H9 (cell line): ENCODE data around the gene IL1RAPL1. TPM values are rescaled to one million over a fixed set of nuclear protein-coding genes. Genes with fewer than 3 reads are reported as not detected.

Experiments used
- DNase-seq: peaks from one replicate; pipeline ENCODE4 v3.0.0-alpha.2; 2017
- H2AFZ ChIP-seq: one replicate; pipeline ENCODE4 v1.6.1; 2013; ENCODE audit warnings: mild to moderate bottlenecking, low read length, control low read depth, moderate library complexity
- H2AK5ac ChIP-seq: 2 replicates; pipeline ENCODE4 v1.6.1; 2013; ENCODE audit warnings: low read length, control low read depth, mixed read lengths; ENCODE audit not compliant: insufficient read length
- H2BK120ac ChIP-seq: one replicate; pipeline ENCODE4 v1.6.1; 2013; ENCODE audit warnings: low read depth, mild to moderate bottlenecking, low read length, control low read depth, inconsistent platforms; ENCODE audit not compliant: poor library complexity, severe bottlenecking
- H2BK12ac ChIP-seq: 2 replicates; pipeline ENCODE4 v1.6.1; 2013; ENCODE audit warnings: low read length, control low read depth, mixed read lengths, low read depth; ENCODE audit not compliant: insufficient read length
- H2BK15ac ChIP-seq: 2 replicates; pipeline ENCODE4 v1.6.1; 2013; ENCODE audit warnings: low read depth, low read length, control low read depth
- H2BK20ac ChIP-seq: one replicate; pipeline ENCODE4 v1.6.1; 2013; ENCODE audit warnings: low read depth, mild to moderate bottlenecking, low read length, control low read depth, inconsistent platforms; ENCODE audit not compliant: poor library complexity, severe bottlenecking
- H2BK5ac ChIP-seq: 2 replicates; pipeline ENCODE4 v1.6.1; 2013; ENCODE audit warnings: low read length, control low read depth, mixed read lengths; ENCODE audit not compliant: insufficient read length
- H3K14ac ChIP-seq: 2 replicates; pipeline ENCODE4 v1.6.1; 2013; ENCODE audit warnings: low read length, control low read depth; ENCODE audit not compliant: insufficient read depth
- H3K18ac ChIP-seq: 2 replicates; pipeline ENCODE4 v1.6.1; 2013; ENCODE audit warnings: low read depth, mild to moderate bottlenecking, mixed read lengths, low read length, control low read depth; ENCODE audit not compliant: insufficient read length
- H3K23ac ChIP-seq: 2 replicates; pipeline ENCODE4 v1.6.1; 2013; ENCODE audit warnings: low read length, control low read depth, mixed read lengths, low read depth; ENCODE audit not compliant: insufficient read length
- H3K23me2 ChIP-seq: 2 replicates; pipeline ENCODE4 v1.6.1; 2013; ENCODE audit warnings: low read depth, mild to moderate bottlenecking, mixed read lengths, low read length, control low read depth; ENCODE audit not compliant: insufficient read length, poor library complexity, severe bottlenecking
- H3K27ac ChIP-seq: 2 replicates; pipeline ENCODE4 v1.5.1; 2013; ENCODE audit warnings: low read length, control low read depth, mixed read lengths, low read depth; ENCODE audit not compliant: insufficient read length
- H3K27me3 ChIP-seq: 2 replicates; pipeline ENCODE4 v1.6.1; 2013; ENCODE audit warnings: low read length, control low read depth, inconsistent platforms; ENCODE audit not compliant: insufficient read depth
- H3K4ac ChIP-seq: 2 replicates; pipeline ENCODE4 v1.6.1; 2013; ENCODE audit warnings: low read depth, mild to moderate bottlenecking, control low read depth, inconsistent platforms, low read length, moderate library complexity
- H3K4me1 ChIP-seq: 2 replicates; pipeline ENCODE4 v1.6.1; 2013; ENCODE audit warnings: low read length, control low read depth, inconsistent platforms; ENCODE audit not compliant: insufficient read depth
- H3K4me2 ChIP-seq: 2 replicates; pipeline ENCODE4 v1.6.1; 2013; ENCODE audit warnings: low read length, control low read depth, mixed read lengths; ENCODE audit not compliant: insufficient read length, insufficient read depth
- H3K56ac ChIP-seq: 2 replicates; pipeline ENCODE4 v1.6.1; 2013; ENCODE audit warnings: low read depth, mild to moderate bottlenecking, mixed read lengths, low read length, control low read depth; ENCODE audit not compliant: insufficient read length
- H3K79me1 ChIP-seq: 2 replicates; pipeline ENCODE4 v1.6.1; 2013; ENCODE audit warnings: low read depth, mild to moderate bottlenecking, moderate library complexity, low read length, control low read depth, inconsistent platforms; ENCODE audit not compliant: insufficient read depth, poor library complexity, severe bottlenecking
- H3K79me2 ChIP-seq: 2 replicates; pipeline ENCODE4 v1.6.1; 2013; ENCODE audit warnings: low read length, control low read depth, inconsistent platforms; ENCODE audit not compliant: insufficient read depth
- H3K9ac ChIP-seq: 2 replicates; pipeline ENCODE4 v1.6.1; 2013; ENCODE audit warnings: low read length, control low read depth, mixed read lengths; ENCODE audit not compliant: insufficient read length; ENCODE audit errors: extremely low read depth
- H3K9me3 ChIP-seq: one replicate; pipeline ENCODE4 v1.6.1; 2013; ENCODE audit warnings: low read depth, low read length, inconsistent platforms; ENCODE audit not compliant: control insufficient read depth
- H3T11ph ChIP-seq: one replicate; pipeline ENCODE4 v1.6.1; 2013; ENCODE audit warnings: mild to moderate bottlenecking, low read length, control low read depth, inconsistent platforms
- H4K20me1 ChIP-seq: one replicate; pipeline ENCODE4 v1.6.1; 2013; ENCODE audit not compliant: control insufficient read depth, insufficient read length, insufficient read depth
- H4K5ac ChIP-seq: 2 replicates; pipeline ENCODE4 v1.6.1; 2013; ENCODE audit warnings: low read depth, mild to moderate bottlenecking, mixed read lengths, low read length, control low read depth; ENCODE audit not compliant: insufficient read length
- H4K8ac ChIP-seq: replicated peaks from 2 replicates; pipeline ENCODE4 v1.6.1; 2013; ENCODE audit warnings: low read length, control low read depth, mixed read lengths, low read depth; ENCODE audit not compliant: insufficient read length
- H4K91ac ChIP-seq: 2 replicates; pipeline ENCODE4 v1.6.1; 2013; ENCODE audit warnings: low read depth, mild to moderate bottlenecking, moderate library complexity, mixed read lengths, low read length, control low read depth; ENCODE audit not compliant: insufficient read length
- H3K27ac Mint-ChIP-seq, 3 experiments: 2 replicates in 2 of 3; 3 replicates in 1 of 3; pipeline ENCODE4 v1.8.0; 2020 to 2021; ENCODE audit warnings: mixed read lengths in 3 of 3, mild to moderate bottlenecking in 1 of 3, moderate library complexity in 1 of 3
- H3K27me3 Mint-ChIP-seq: 2 replicates; pipeline ENCODE4 v1.8.0; 2021; ENCODE audit warnings: low read depth, mild to moderate bottlenecking, moderate library complexity, mixed read lengths
- H3K36me3 Mint-ChIP-seq, 3 experiments: 2 replicates in 2 of 3; 3 replicates in 1 of 3; pipeline ENCODE4 v1.8.0; 2020 to 2021; ENCODE audit warnings: low read depth in 3 of 3, mixed read lengths in 3 of 3; ENCODE audit not compliant: insufficient read depth in 1 of 3
- H3K4me1 Mint-ChIP-seq, 2 experiments: 2 replicates each; pipeline ENCODE4 v1.8.0; 2020; ENCODE audit warnings: mixed read lengths in 2 of 2
- H3K4me3 Mint-ChIP-seq, 2 experiments: 2 replicates in 1 of 2; 3 replicates in 1 of 2; pipeline ENCODE4 v1.8.0; 2020 to 2021; ENCODE audit warnings: mild to moderate bottlenecking in 2 of 2, mixed read lengths in 2 of 2, moderate library complexity in 1 of 2
- H3K9me3 Mint-ChIP-seq, 2 experiments: 2 replicates in 1 of 2; 3 replicates in 1 of 2; pipeline ENCODE4 v1.8.0; 2020; ENCODE audit warnings: mild to moderate bottlenecking in 2 of 2, mixed read lengths in 2 of 2, moderate library complexity in 1 of 2
- WGBS: extraction: QIAGEN DNeasy Blood & Tissue Kit; methylation state at CpG from one replicate; pipeline ENCODE4 v1.1.7; 2013; ENCODE audit warnings: missing lambda C conversion rate, low lambda C conversion rate, mixed read lengths; ENCODE audit not compliant: insufficient read length; ENCODE audit errors: extremely low coverage; 5-methylcytosine and 5-hydroxymethylcytosine counted together
- total RNA-seq: library from RNA; stranded (reverse); gene quantifications from 2 replicates; pipeline ENCODE4 v1.2.1, GENCODE V29; 2021
- TF ChIP-seq, protein P1 (sequence below): fragments of 200-600 bp; sonication (generic); conservative IDR thresholded peaks from 3 replicates; pipeline ENCODE4 v1.8.0; 2021; ENCODE audit warnings: antibody characterized with exemption, mild to moderate bottlenecking

Gene IL1RAPL1
- total RNA-seq, 1 experiment from 2014 or later = 0.31 TPM

DNA sequence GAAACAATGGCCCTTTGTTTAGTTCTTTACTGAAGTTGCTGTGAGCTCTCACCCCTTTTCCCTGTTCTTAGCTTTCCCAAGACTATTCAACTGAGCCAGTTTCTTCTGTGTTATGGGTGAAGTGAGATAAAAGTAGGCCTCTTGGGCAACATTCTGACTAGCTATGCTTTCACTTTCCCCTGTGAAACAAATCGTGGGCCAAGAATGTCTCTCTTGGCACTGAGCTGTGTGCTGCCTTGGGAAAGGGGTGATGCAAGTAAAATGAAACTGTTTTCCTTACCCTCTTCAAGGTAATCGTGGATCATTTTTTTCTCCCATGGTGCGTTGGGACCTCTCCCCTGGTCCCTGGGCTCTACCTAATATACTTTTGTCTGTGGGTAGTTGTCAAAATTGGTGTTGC, 974.2 kb downstream of the IL1RAPL1 start:
- no peak overlapping the region for H3K23ac ChIP-seq
- no peak overlapping the region for H3K9ac ChIP-seq
- no peak overlapping the region for H3K27ac Mint-ChIP-seq
- H3K36me3 Mint-ChIP-seq = peaks cover 8 to 17% (median 8%) of the 10 kb centered on the region in 3 experiments; a peak in 6 of 7 replicates
- no peak overlapping the region for H4K5ac ChIP-seq
- H3K79me2 ChIP-seq = no peaks in the 10 kb centered on the region
- TF ChIP-seq, protein P1, sequence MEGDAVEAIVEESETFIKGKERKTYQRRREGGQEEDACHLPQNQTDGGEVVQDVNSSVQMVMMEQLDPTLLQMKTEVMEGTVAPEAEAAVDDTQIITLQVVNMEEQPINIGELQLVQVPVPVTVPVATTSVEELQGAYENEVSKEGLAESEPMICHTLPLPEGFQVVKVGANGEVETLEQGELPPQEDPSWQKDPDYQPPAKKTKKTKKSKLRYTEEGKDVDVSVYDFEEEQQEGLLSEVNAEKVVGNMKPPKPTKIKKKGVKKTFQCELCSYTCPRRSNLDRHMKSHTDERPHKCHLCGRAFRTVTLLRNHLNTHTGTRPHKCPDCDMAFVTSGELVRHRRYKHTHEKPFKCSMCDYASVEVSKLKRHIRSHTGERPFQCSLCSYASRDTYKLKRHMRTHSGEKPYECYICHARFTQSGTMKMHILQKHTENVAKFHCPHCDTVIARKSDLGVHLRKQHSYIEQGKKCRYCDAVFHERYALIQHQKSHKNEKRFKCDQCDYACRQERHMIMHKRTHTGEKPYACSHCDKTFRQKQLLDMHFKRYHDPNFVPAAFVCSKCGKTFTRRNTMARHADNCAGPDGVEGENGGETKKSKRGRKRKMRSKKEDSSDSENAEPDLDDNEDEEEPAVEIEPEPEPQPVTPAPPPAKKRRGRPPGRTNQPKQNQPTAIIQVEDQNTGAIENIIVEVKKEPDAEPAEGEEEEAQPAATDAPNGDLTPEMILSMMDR = no peak
- no peaks in the 10 kb centered on the region for H3K4me1 ChIP-seq
- H4K91ac ChIP-seq = no peak overlapping the region
- H2AK5ac ChIP-seq = no peak overlapping the region
- peaks cover 7% of the 10 kb centered on the region for H3K9me3 ChIP-seq
- no peaks in the 10 kb centered on the region for H3K27me3 ChIP-seq
- H3K9me3 Mint-ChIP-seq = peaks cover 45 to 67% of the 10 kb centered on the region in 2 experiments
- no peak overlapping the region for H3K27ac ChIP-seq
- no CpG with 5 or more reads among the region's 3 CpGs for WGBS
- no peak overlapping the region for H4K8ac ChIP-seq
- H3K14ac ChIP-seq = no peak overlapping the region
- no peak overlapping the region for H3K4me2 ChIP-seq
- no peak overlapping the region for H2BK5ac ChIP-seq
- H2BK12ac ChIP-seq = no peak overlapping the region
- H3K56ac ChIP-seq = no peak overlapping the region
- H3K27me3 Mint-ChIP-seq = no peaks in the 10 kb centered on the region
- H3K4me3 Mint-ChIP-seq = no peak overlapping the region
- H3K18ac ChIP-seq = no peak overlapping the region
- H3K23me2 ChIP-seq = no peaks in the 10 kb centered on the region
- H2AFZ ChIP-seq = no peak overlapping the region
- H2BK120ac ChIP-seq = no peak overlapping the region
- no peak overlapping the region for H3T11ph ChIP-seq
- no peaks in the 10 kb centered on the region for H4K20me1 ChIP-seq
- no peak overlapping the region for H3K4ac ChIP-seq
- no peak overlapping the region for H2BK15ac ChIP-seq
- no peak for DNase-seq
- no peak overlapping the region for H2BK20ac ChIP-seq
- no peaks in the 10 kb centered on the region for H3K79me1 ChIP-seq
- no peaks in the 10 kb centered on the region for H3K4me1 Mint-ChIP-seq
